GM12878 (cell line): ENCODE data around the gene CCDC74A.
"Not testable (repeated sequence)": the region's sequence is repeated elsewhere in the genome, so short reads cannot be mapped to it uniquely, and the experiment has no call there.

ENCODE experiments used
- BACH1 ChIP-seq: fragments of 450-650 bp; IDR thresholded peaks from 2 replicates; pipeline ENCODE4 v1.6.1; 2017; ENCODE audit warnings: mild to moderate bottlenecking, borderline replicate concordance
- BHLHE40 ChIP-seq, 2 experiments: fragments of 450-650 bp in 1 of 2; IDR thresholded peaks; 2 replicates each; pipeline ENCODE4 v1.6.1; 2011 to 2017; ENCODE audit warnings: low read depth in 2 of 2, borderline replicate concordance in 1 of 2, improper control_type of control experiment in 1 of 2, low read length in 1 of 2, mild to moderate bottlenecking in 1 of 2
- HDAC6 ChIP-seq: fragments of 200-600 bp; sonication (generic); IDR thresholded peaks from one replicate; pipeline ENCODE4 v1.8.0; 2017; ENCODE audit warnings: antibody characterized with exemption; ENCODE audit not compliant: unreplicated experiment
- KDM1A ChIP-seq: fragments of 200-600 bp; sonication (generic); IDR thresholded peaks from 2 replicates; pipeline ENCODE4 v1.6.1; 2016; ENCODE audit warnings: borderline replicate concordance
- NRF1 ChIP-seq: conservative IDR thresholded peaks from 2 replicates; pipeline ENCODE4 v1.6.1; 2011; ENCODE audit warnings: mild to moderate bottlenecking, low read depth, low read length, improper control_type of control experiment
- POLR2A ChIP-seq: IDR thresholded peaks from 2 replicates; pipeline ENCODE4 v1.6.1; 2011; ENCODE audit warnings: low read depth, mild to moderate bottlenecking, low read length
- POLR2AphosphoS5 ChIP-seq: IDR thresholded peaks from 2 replicates; pipeline ENCODE4 v1.6.1; 2011; ENCODE audit warnings: mild to moderate bottlenecking, low read length, inconsistent platforms
- SPI1 ChIP-seq: IDR thresholded peaks from 2 replicates; pipeline ENCODE4 v1.6.1; 2011; ENCODE audit warnings: low read depth, mild to moderate bottlenecking, low read length, moderate library complexity, borderline replicate concordance; ENCODE audit not compliant: insufficient read depth
- SREBF2 ChIP-seq: IDR thresholded peaks from 2 replicates; pipeline ENCODE4 v1.6.1; 2012; ENCODE audit warnings: mild to moderate bottlenecking, low read length
- TARDBP ChIP-seq: IDR thresholded peaks from 2 replicates; pipeline ENCODE4 v1.6.1; 2016; ENCODE audit warnings: borderline replicate concordance
- YY1 ChIP-seq: IDR thresholded peaks from 2 replicates; pipeline ENCODE4 v1.6.1; 2011; ENCODE audit warnings: low read depth, mild to moderate bottlenecking, low read length
- TF ChIP-seq, protein P1 (sequence below): fragments of 450-650 bp; IDR thresholded peaks from 2 replicates; pipeline ENCODE4 v1.6.1; 2016; ENCODE audit warnings: mild to moderate bottlenecking, moderate library complexity, borderline replicate concordance
- TF ChIP-seq, protein P2 (sequence below), 3 experiments: IDR thresholded peaks in 2 of 3; conservative IDR thresholded peaks in 1 of 3; 2 replicates each; pipeline ENCODE4 v1.5.1; 2011; ENCODE audit warnings: low read depth in 3 of 3, low read length in 3 of 3, mild to moderate bottlenecking in 3 of 3, control low read depth in 2 of 3, moderate library complexity in 2 of 3, inconsistent platforms in 1 of 3, mixed read lengths in 1 of 3; ENCODE audit not compliant: control insufficient read depth in 2 of 3, insufficient read depth in 1 of 3; ENCODE audit errors: extremely low read depth in 1 of 3
- TF ChIP-seq, protein P3 (sequence below): fragments of 450-650 bp; IDR thresholded peaks from 2 replicates; pipeline ENCODE4 v1.6.1; 2017; ENCODE audit warnings: mild to moderate bottlenecking

DNA sequence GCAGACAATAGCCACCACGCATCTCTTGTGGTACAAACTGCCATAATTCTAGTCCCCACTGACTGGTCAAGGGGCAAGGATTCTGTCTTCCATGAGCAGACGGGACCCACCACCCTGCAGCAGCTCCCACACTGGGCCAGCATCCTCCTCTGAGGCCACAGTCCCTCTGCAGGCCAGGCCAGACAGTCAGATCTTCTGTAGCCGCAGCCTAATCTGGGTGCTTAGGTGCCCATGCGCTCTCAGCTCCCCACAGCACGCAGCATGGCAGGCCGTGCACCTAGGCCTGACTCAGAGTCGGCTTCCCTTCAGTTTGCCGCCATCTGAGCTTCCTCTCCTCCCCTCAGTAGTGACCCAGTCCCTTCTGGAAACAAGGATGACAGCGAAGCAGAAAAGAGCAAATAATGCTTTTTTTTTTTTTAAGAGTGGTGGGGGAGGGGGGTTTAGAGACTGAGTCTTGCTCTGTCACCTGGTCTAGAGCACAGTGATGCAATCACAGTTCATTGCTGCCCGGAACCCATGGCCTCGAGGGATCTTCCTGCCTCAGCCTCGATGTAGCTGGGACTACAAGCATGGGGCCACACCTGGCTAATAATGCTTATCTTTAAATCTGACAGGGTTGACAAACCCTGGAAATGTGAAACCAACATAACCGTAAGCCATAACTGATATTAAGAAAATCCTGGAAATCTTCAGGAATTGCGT, 41.3 kb upstream of the CCDC74A start:
- TF ChIP-seq, protein P1, sequence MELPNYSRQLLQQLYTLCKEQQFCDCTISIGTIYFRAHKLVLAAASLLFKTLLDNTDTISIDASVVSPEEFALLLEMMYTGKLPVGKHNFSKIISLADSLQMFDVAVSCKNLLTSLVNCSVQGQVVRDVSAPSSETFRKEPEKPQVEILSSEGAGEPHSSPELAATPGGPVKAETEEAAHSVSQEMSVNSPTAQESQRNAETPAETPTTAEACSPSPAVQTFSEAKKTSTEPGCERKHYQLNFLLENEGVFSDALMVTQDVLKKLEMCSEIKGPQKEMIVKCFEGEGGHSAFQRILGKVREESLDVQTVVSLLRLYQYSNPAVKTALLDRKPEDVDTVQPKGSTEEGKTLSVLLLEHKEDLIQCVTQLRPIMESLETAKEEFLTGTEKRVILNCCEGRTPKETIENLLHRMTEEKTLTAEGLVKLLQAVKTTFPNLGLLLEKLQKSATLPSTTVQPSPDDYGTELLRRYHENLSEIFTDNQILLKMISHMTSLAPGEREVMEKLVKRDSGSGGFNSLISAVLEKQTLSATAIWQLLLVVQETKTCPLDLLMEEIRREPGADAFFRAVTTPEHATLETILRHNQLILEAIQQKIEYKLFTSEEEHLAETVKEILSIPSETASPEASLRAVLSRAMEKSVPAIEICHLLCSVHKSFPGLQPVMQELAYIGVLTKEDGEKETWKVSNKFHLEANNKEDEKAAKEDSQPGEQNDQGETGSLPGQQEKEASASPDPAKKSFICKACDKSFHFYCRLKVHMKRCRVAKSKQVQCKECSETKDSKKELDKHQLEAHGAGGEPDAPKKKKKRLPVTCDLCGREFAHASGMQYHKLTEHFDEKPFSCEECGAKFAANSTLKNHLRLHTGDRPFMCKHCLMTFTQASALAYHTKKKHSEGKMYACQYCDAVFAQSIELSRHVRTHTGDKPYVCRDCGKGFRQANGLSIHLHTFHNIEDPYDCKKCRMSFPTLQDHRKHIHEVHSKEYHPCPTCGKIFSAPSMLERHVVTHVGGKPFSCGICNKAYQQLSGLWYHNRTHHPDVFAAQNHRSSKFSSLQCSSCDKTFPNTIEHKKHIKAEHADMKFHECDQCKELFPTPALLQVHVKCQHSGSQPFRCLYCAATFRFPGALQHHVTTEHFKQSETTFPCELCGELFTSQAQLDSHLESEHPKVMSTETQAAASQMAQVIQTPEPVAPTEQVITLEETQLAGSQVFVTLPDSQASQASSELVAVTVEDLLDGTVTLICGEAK, result not testable (repeated sequence)
- TF ChIP-seq HDAC6; POLR2A; BHLHE40 (IDR thresholded peaks at IDR 0.05; ENCODE audit: borderline replicate concordance in 1 of 2, low read depth in 2 of 2, low read length in 1 of 2); POLR2AphosphoS5; NRF1; KDM1A; YY1; SPI1; BACH1; SREBF2; TARDBP: not testable (repeated sequence)
- TF ChIP-seq, protein P2, sequence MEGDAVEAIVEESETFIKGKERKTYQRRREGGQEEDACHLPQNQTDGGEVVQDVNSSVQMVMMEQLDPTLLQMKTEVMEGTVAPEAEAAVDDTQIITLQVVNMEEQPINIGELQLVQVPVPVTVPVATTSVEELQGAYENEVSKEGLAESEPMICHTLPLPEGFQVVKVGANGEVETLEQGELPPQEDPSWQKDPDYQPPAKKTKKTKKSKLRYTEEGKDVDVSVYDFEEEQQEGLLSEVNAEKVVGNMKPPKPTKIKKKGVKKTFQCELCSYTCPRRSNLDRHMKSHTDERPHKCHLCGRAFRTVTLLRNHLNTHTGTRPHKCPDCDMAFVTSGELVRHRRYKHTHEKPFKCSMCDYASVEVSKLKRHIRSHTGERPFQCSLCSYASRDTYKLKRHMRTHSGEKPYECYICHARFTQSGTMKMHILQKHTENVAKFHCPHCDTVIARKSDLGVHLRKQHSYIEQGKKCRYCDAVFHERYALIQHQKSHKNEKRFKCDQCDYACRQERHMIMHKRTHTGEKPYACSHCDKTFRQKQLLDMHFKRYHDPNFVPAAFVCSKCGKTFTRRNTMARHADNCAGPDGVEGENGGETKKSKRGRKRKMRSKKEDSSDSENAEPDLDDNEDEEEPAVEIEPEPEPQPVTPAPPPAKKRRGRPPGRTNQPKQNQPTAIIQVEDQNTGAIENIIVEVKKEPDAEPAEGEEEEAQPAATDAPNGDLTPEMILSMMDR (IDR thresholded peaks at IDR 0.05 in 2 of 3, conservative IDR thresholded peaks at IDR 0.05 in 1 of 3; ENCODE audit: control insufficient read depth in 2 of 3, extremely low read depth in 1 of 3, insufficient read depth in 1 of 3, low read depth in 3 of 3, low read length in 3 of 3), result not testable (repeated sequence)
- TF ChIP-seq, protein P3, sequence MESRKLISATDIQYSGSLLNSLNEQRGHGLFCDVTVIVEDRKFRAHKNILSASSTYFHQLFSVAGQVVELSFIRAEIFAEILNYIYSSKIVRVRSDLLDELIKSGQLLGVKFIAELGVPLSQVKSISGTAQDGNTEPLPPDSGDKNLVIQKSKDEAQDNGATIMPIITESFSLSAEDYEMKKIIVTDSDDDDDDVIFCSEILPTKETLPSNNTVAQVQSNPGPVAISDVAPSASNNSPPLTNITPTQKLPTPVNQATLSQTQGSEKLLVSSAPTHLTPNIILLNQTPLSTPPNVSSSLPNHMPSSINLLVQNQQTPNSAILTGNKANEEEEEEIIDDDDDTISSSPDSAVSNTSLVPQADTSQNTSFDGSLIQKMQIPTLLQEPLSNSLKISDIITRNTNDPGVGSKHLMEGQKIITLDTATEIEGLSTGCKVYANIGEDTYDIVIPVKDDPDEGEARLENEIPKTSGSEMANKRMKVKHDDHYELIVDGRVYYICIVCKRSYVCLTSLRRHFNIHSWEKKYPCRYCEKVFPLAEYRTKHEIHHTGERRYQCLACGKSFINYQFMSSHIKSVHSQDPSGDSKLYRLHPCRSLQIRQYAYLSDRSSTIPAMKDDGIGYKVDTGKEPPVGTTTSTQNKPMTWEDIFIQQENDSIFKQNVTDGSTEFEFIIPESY, result not testable (repeated sequence)
